H1 (cell line): Measurements from ENCODE around the gene LCN12. TPM values are rescaled to one million over a fixed set of nuclear protein-coding genes. Genes with fewer than 3 reads are reported as not detected.

ENCODE experiments used
- CTCF ChIA-PET: fragments of 300-600 bp; sonication (Branson Sonifier 250); formaldehyde crosslinking; loops from one replicate; lab custom pipeline; 2021; ENCODE audit not compliant: partially characterized antibody; lab: Charles Lee
- POLR2A ChIA-PET: fragments of 300-600 bp; sonication (Branson Sonifier 250); formaldehyde crosslinking; loops from one replicate; lab custom pipeline; 2021; ENCODE audit warnings: inconsistent platforms; ENCODE audit not compliant: partially characterized antibody; lab: Charles Lee
- DNase-seq, 2 experiments: peaks; one replicate each; pipeline versions ENCODE4 v3.0.0 to v3.0.0-alpha.2; 2010 to 2022; ENCODE audit warnings: low spot score in 2 of 2, low read depth in 1 of 2, mixed read lengths in 1 of 2
- FAIRE-seq: peaks from 2 replicates; lab custom pipeline; 2011; peaks lifted over from hg19 to GRCh38; lab: Jason Lieb, UNC
- H2AFZ ChIP-seq: 2 replicates; pipeline ENCODE4 v1.8.1; 2012; ENCODE audit warnings: low read length, inconsistent platforms
- H2AK5ac ChIP-seq: 2 replicates; pipeline ENCODE4 v1.6.1; 2013; ENCODE audit warnings: low read depth, low read length
- H2BK120ac ChIP-seq: replicated peaks from 2 replicates; pipeline ENCODE3; 2013; ENCODE audit warnings: low read depth, low read length, inconsistent platforms
- H2BK12ac ChIP-seq: 2 replicates; pipeline ENCODE4 v1.6.1; 2013; ENCODE audit warnings: low read depth, low read length
- H2BK15ac ChIP-seq: 2 replicates; pipeline ENCODE4 v1.6.1; 2013; ENCODE audit warnings: low read length
- H2BK20ac ChIP-seq: 2 replicates; pipeline ENCODE4 v1.6.1; 2013; ENCODE audit warnings: low read length
- H2BK5ac ChIP-seq: 2 replicates; pipeline ENCODE4 v1.6.1; 2013; ENCODE audit warnings: low read depth, low read length
- H3K14ac ChIP-seq: 2 replicates; pipeline ENCODE4 v1.6.1; 2013; ENCODE audit warnings: inconsistent platforms; ENCODE audit not compliant: insufficient read length
- H3K18ac ChIP-seq: 2 replicates; pipeline ENCODE4 v1.6.1; 2013; ENCODE audit warnings: low read length; ENCODE audit errors: extremely low read depth
- H3K23ac ChIP-seq: 2 replicates; pipeline ENCODE4 v1.6.1; 2013; ENCODE audit warnings: inconsistent platforms; ENCODE audit not compliant: insufficient read length
- H3K23me2 ChIP-seq: 2 replicates; pipeline ENCODE4 v1.6.1; 2013; ENCODE audit warnings: low read depth, low read length
- H3K27ac ChIP-seq: 2 replicates; pipeline ENCODE4 v1.6.1; 2011; ENCODE audit warnings: low read depth, low read length, inconsistent platforms
- H3K27me3 ChIP-seq, 4 experiments: replicated peaks in 1 of 4; 1 replicate in 1 of 4; 2 replicates in 3 of 4; pipeline versions ENCODE4 v1.6.1 to v1.8.1; 2011 to 2013; ENCODE audit warnings: low read length in 3 of 4, mild to moderate bottlenecking in 3 of 4, inconsistent platforms in 2 of 4, mixed read lengths in 2 of 4, moderate library complexity in 1 of 4; ENCODE audit not compliant: control insufficient read depth in 3 of 4, insufficient read depth in 3 of 4; ENCODE audit errors: extremely low read depth in 1 of 4
- H3K36me3 ChIP-seq, 4 experiments: 2 replicates each; pipeline versions ENCODE4 v1.6.1 to v1.8.1; 2011 to 2013; ENCODE audit warnings: mild to moderate bottlenecking in 4 of 4, low read length in 3 of 4, moderate library complexity in 2 of 4, control low read depth in 1 of 4, inconsistent platforms in 1 of 4; ENCODE audit not compliant: insufficient read depth in 4 of 4, control insufficient read depth in 2 of 4
- H3K4ac ChIP-seq: replicated peaks from 2 replicates; pipeline ENCODE3; 2013; ENCODE audit warnings: low read length, low read depth, mixed read lengths, inconsistent platforms; ENCODE audit not compliant: insufficient read length
- H3K4me1 ChIP-seq, 4 experiments: replicated peaks in 1 of 4; 1 replicate in 1 of 4; 2 replicates in 3 of 4; pipeline versions ENCODE4 v1.6.1 to v1.8.1; 2011 to 2013; ENCODE audit warnings: low read length in 3 of 4, inconsistent platforms in 2 of 4, mixed read lengths in 1 of 4; ENCODE audit not compliant: insufficient read depth in 4 of 4, control insufficient read depth in 3 of 4
- H3K4me2 ChIP-seq, 2 experiments: 2 replicates each; pipeline versions ENCODE4 v1.6.1 to v1.8.1; 2011 to 2013; ENCODE audit warnings: low read depth in 2 of 2, low read length in 2 of 2, control low read depth in 1 of 2, inconsistent platforms in 1 of 2, mild to moderate bottlenecking in 1 of 2; ENCODE audit not compliant: insufficient read depth in 1 of 2
- H3K4me3 ChIP-seq, 4 experiments: fragments of 200-600, 300-600 bp in 1 of 4; sonication (generic), shearing (Covaris generic), sonication (Bioruptor Twin) in 1 of 4; 2 replicates each; pipeline versions ENCODE4 v1.5.1 to v1.8.1; 2011 to 2016; ENCODE audit warnings: low read length in 4 of 4, low read depth in 3 of 4, control low read depth in 2 of 4, inconsistent platforms in 2 of 4, mild to moderate bottlenecking in 2 of 4, mixed read lengths in 1 of 4, moderate library complexity in 1 of 4; ENCODE audit not compliant: insufficient read depth in 2 of 4; ENCODE audit errors: extremely low read depth in 1 of 4
- H3K56ac ChIP-seq: replicated peaks from 2 replicates; pipeline ENCODE3; 2013; ENCODE audit warnings: low read depth, mild to moderate bottlenecking, mixed read lengths, low read length, inconsistent platforms; ENCODE audit not compliant: insufficient read length
- H3K79me1 ChIP-seq: 2 replicates; pipeline ENCODE4 v1.6.1; 2013; ENCODE audit warnings: low read depth, low read length, control low read depth
- H3K79me2 ChIP-seq, 2 experiments: 2 replicates each; pipeline versions ENCODE4 v1.6.1 to v1.8.1; 2012 to 2013; ENCODE audit warnings: low read length in 2 of 2, mild to moderate bottlenecking in 2 of 2, inconsistent platforms in 1 of 2; ENCODE audit not compliant: insufficient read depth in 2 of 2, control insufficient read depth in 1 of 2
- H3K9ac ChIP-seq, 4 experiments: replicated peaks in 1 of 4; 1 replicate in 1 of 4; 2 replicates in 3 of 4; pipeline versions ENCODE4 v1.6.1 to v1.8.1; 2011 to 2013; ENCODE audit warnings: low read depth in 3 of 4, low read length in 3 of 4, control low read depth in 2 of 4, mild to moderate bottlenecking in 2 of 4, moderate library complexity in 2 of 4, inconsistent platforms in 1 of 4; ENCODE audit errors: extremely low read depth in 1 of 4
- H3K9me3 ChIP-seq, 2 experiments: 2 replicates each; pipeline versions ENCODE4 v1.6.1 to v1.8.1; 2012 to 2013; ENCODE audit warnings: mild to moderate bottlenecking in 2 of 2, moderate library complexity in 2 of 2, control low read depth in 1 of 2, inconsistent platforms in 1 of 2, low read depth in 1 of 2, low read length in 1 of 2, mixed read lengths in 1 of 2; ENCODE audit not compliant: insufficient read depth in 2 of 2
- H4K20me1 ChIP-seq, 2 experiments: replicated peaks in 1 of 2; 2 replicates each; pipeline versions ENCODE3 to v1.8.1; 2011 to 2013; ENCODE audit warnings: inconsistent platforms in 2 of 2, low read length in 2 of 2, mild to moderate bottlenecking in 1 of 2; ENCODE audit not compliant: insufficient read depth in 2 of 2, control insufficient read depth in 1 of 2
- H4K5ac ChIP-seq: 2 replicates; pipeline ENCODE4 v1.6.1; 2013; ENCODE audit warnings: low read length, low read depth, mixed read lengths, inconsistent platforms; ENCODE audit not compliant: insufficient read length
- H4K8ac ChIP-seq: 2 replicates; pipeline ENCODE4 v1.8.0; 2013; ENCODE audit warnings: mild to moderate bottlenecking, moderate library complexity, low read length, inconsistent platforms; ENCODE audit not compliant: insufficient read depth; ENCODE audit errors: extremely low read depth
- H4K91ac ChIP-seq: replicated peaks from 2 replicates; pipeline ENCODE3; 2013; ENCODE audit warnings: low read length, mixed read lengths, inconsistent platforms; ENCODE audit not compliant: insufficient read length
- BACH1 ChIP-seq: IDR thresholded peaks from 2 replicates; pipeline ENCODE4 v1.6.1; 2012; ENCODE audit warnings: low read length, improper control_type of control experiment
- BRCA1 ChIP-seq: IDR thresholded peaks from 2 replicates; pipeline ENCODE4 v1.6.1; 2012; ENCODE audit warnings: low read depth, low read length, improper control_type of control experiment
- CBX8 ChIP-seq: fragments of 300-800, 300-1000 bp; sonication (generic); IDR thresholded peaks from 2 replicates; pipeline ENCODE4 v1.7.1; 2016; ENCODE audit warnings: low read depth, low read length, borderline replicate concordance
- CEBPB ChIP-seq: IDR thresholded peaks from 2 replicates; pipeline ENCODE4 v1.6.1; 2012; ENCODE audit warnings: low read depth, low read length
- FOSL1 ChIP-seq: IDR thresholded peaks from 2 replicates; pipeline ENCODE4 v1.6.1; 2011; ENCODE audit warnings: mild to moderate bottlenecking, low read depth, low read length, moderate library complexity; ENCODE audit not compliant: insufficient read depth
- HDAC6 ChIP-seq: IDR thresholded peaks from one replicate; pipeline ENCODE4 v1.7.1; 2012; ENCODE audit warnings: low read depth, mild to moderate bottlenecking, inconsistent platforms, low read length, moderate library complexity
- NANOG ChIP-seq: IDR thresholded peaks from 2 replicates; pipeline ENCODE4 v1.6.1; 2011; ENCODE audit warnings: low read length, low read depth, mild to moderate bottlenecking, inconsistent platforms; ENCODE audit not compliant: insufficient read depth, poor library complexity, severe bottlenecking
- SP1 ChIP-seq: IDR thresholded peaks from 2 replicates; pipeline ENCODE4 v1.6.1; 2011; ENCODE audit warnings: low read depth, low read length
- SP4 ChIP-seq: IDR thresholded peaks from 2 replicates; pipeline ENCODE4 v1.6.1; 2012; ENCODE audit warnings: low read length, inconsistent platforms
- WGBS, 2 experiments: shearing (Covaris generic) in 1 of 2; methylation state at CpG; one replicate each; pipeline versions ENCODE4 v1.1.6 to v1.1.7; 2013 to 2015; ENCODE audit warnings: low lambda C conversion rate in 2 of 2, mixed read lengths in 2 of 2, inconsistent platforms in 1 of 2, low coverage in 1 of 2, missing lambda C conversion rate in 1 of 2; ENCODE audit not compliant: insufficient replicate concordance in 2 of 2, insufficient coverage in 1 of 2, insufficient read length in 1 of 2; ENCODE audit errors: extremely low coverage in 1 of 2, missing lambda C conversion rate in 1 of 2; 5-methylcytosine and 5-hydroxymethylcytosine counted together
- polyA plus RNA-seq, 7 experiments: library from polyadenylated mRNA; depleted of rRNA in 3 of 7; stranded (reverse) in 5 of 7; unstranded in 2 of 7; fragments of >200 nt in 5 of 7; fragments of 200-250 nt in 2 of 7; gene quantifications; 1 replicate in 5 of 7; 2 replicates in 1 of 7; 4 replicates in 1 of 7; pipeline versions ENCODE4 v1.2.1 to v1.2.3, GENCODE V29; 2011 to 2013; ENCODE audit warnings: missing spikeins in 2 of 7, mixed read lengths in 2 of 7
- total RNA-seq: library from RNA; stranded (reverse); fragmentation: NEBNext Ultra II Directional; extraction: Animal tissue kit (Norgen Biotek cat#: 25700); gene quantifications from 2 replicates; pipeline ENCODE4 v1.2.1, GENCODE V29; 2021
- TF ChIP-seq, protein P1 (sequence below): IDR thresholded peaks from 2 replicates; pipeline ENCODE4 v1.6.1; 2011; ENCODE audit warnings: low read length, improper control_type of control experiment
- TF ChIP-seq, protein P2 (sequence below): IDR thresholded peaks from 2 replicates; pipeline ENCODE4 v1.6.1; 2011; ENCODE audit warnings: low read depth, mild to moderate bottlenecking, low read length; ENCODE audit not compliant: insufficient read depth

Gene LCN12
- total and polyA plus RNA-seq, 2 of the 8 experiments (the other 6 are each of a cell fraction or from before 2014, with no cell fraction given) = 1.1 to 1.7 TPM

DNA sequence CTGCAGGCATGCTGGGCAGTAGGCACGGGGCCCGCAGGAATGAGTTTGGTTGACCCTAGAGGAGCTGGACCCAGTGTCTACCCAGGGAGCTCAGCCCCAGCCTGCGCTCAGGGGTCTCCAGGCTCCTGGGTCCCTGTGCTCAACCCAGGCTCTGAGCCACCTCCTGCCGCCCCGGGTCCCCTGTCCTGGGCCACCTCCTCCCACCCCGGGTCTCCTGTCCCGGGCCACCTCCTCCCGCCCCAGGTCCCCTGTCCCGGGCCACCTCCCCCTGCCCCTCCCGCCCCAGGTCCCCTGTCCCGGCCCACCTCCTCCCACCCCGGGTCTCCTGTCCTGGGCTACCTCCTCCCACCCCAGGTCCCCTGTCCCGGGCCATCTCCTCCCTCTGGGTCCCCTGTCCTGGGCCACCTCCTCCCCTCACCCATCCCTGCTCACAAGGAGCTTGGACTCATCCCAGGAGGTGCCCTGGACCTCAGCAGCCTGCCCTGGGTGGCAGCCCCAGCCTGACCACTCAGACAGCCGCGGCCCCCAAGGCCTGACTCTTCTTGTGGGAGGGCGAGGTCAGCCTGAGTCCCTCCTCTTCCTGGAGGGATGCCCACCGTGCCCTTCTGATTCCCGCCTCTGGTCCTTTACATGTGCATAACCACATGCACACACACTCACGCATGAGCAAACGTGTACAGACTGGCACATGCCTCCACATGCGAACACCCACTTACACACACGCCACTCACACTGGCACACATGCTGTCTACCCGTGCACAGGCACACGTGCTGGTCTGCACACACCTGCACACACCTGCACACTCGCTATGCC lies 2.4 kb downstream of the LCN12 start:
- Histone ChIP-seq H3K27me3 (no peaks in the 10 kb centered on the region), H4K20me1 (peaks cover 0 to 6% of the 10 kb centered on the region in 2 experiments)
- TF ChIP-seq BACH1 = no peak
- TF ChIP-seq HDAC6 = no peak
- TF ChIP-seq, protein P1, sequence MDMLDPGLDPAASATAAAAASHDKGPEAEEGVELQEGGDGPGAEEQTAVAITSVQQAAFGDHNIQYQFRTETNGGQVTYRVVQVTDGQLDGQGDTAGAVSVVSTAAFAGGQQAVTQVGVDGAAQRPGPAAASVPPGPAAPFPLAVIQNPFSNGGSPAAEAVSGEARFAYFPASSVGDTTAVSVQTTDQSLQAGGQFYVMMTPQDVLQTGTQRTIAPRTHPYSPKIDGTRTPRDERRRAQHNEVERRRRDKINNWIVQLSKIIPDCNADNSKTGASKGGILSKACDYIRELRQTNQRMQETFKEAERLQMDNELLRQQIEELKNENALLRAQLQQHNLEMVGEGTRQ = no peak
- TF ChIP-seq NANOG = no peak
- TF ChIP-seq, protein P2, sequence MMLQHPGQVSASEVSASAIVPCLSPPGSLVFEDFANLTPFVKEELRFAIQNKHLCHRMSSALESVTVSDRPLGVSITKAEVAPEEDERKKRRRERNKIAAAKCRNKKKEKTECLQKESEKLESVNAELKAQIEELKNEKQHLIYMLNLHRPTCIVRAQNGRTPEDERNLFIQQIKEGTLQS = no peak
- TF ChIP-seq CBX8 = no peak
- TF ChIP-seq SP1 = no peak
- TF ChIP-seq BRCA1 = no peak
- TF ChIP-seq FOSL1 = no peak
- TF ChIP-seq CEBPB = no peak
- no peak for TF ChIP-seq SP4

More for the DNA sequence above, 2.4 kb downstream of the LCN12 start:
- peaks cover 0 to 9% (median 6%) of the 10 kb centered on the region in 4 experiments; a peak in 5 of 7 replicates for H3K4me1 ChIP-seq
- no peak overlapping the region for H2BK20ac ChIP-seq
- no peak overlapping the region for H2AK5ac ChIP-seq
- H2BK5ac ChIP-seq = no peak overlapping the region; the same call in 1 of the 2 replicates
- no peaks in the 10 kb centered on the region for H3K9me3 ChIP-seq
- 0 out of 2 replicates have a peak overlapping the region, but pooled peaks have one; percentile 51 for H4K8ac ChIP-seq
- H4K91ac ChIP-seq = peak overlapping the region; percentile 34
- CTCF ChIA-PET = interaction anchor here (0.8 to 5.2 kb wide), 9 partner anchors 8 to 164 kb away, joined by 3 to 21 read pairs (median 3); partner anchors contain the start of genes C8G and FBXW5
- H3K18ac ChIP-seq = no peak overlapping the region; the same call in 1 of the 2 replicates
- H3K23me2 ChIP-seq = peaks cover 15% of the 10 kb centered on the region; the same call in 1 of the 2 replicates
- H3K9ac ChIP-seq = peak overlapping the region in 1 of 4 experiments; percentile 14; a peak in 1 of 7 replicates
- FAIRE-seq (no peak), DNase-seq (no peak)
- no peak overlapping the region for H2BK15ac ChIP-seq
- no peaks in the 10 kb centered on the region for H3K79me2 ChIP-seq
- no peak overlapping the region for H3K4me3 ChIP-seq
- no peaks in the 10 kb centered on the region for H3K36me3 ChIP-seq
- H2AFZ ChIP-seq = no peak overlapping the region
- no peak overlapping the region for H2BK12ac ChIP-seq
- H3K79me1 ChIP-seq = no peaks in the 10 kb centered on the region
- H3K4ac ChIP-seq = no peak overlapping the region
- POLR2A ChIA-PET = no interaction called here
- no peak overlapping the region for H3K27ac ChIP-seq
- no peak overlapping the region for H3K23ac ChIP-seq
- H3K56ac ChIP-seq = no peak overlapping the region
- H4K5ac ChIP-seq = no peak overlapping the region
- H2BK120ac ChIP-seq = no peak overlapping the region
- H3K4me2 ChIP-seq = no peak overlapping the region
- 94% methylated on average over 14 of the region's 25 CpGs; no CpG with 5 or more reads in 1 of the 2 experiments for WGBS, 2 experiments
- H3K14ac ChIP-seq = no peak overlapping the region
